ENCODE results near the gene DEDD. TPM values are rescaled to one million over a fixed set of nuclear protein-coding genes. Genes with fewer than 3 reads are reported as not detected.

The DEDD gene
- total RNA-seq, 2 experiments from 2014 or later, result 21.1 to 41.9 TPM

DNA sequence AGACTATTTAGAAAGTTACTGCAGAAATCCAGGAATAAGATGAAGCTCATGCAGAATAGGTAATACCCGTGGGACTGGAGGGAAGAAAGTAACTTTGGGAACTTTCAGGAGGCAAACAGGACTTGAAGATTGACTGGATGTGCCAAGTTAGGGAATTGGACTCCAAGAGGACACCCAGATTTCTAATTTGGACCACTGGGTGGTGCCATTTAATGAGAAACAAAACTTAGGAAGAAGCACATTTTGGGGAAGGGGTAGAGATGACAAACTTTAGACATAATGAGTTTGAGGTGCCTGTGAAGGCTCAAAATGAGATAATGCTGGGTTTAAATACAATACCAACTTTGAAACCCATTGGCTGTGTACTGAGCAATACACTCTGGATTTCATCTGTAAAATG is 48.2 kb upstream of the DEDD start:
- Histone ChIP-seq H2AFZ (ENCODE audit: low read length) (no peak overlapping the region), H3K79me2 (ENCODE audit: insufficient read depth, low read depth, low read length) (peaks cover 9% of the 10 kb centered on the region; the same call in 1 of the 2 replicates), H3K4me2 (ENCODE audit: low read length) (no peak overlapping the region), H3K27ac (ENCODE audit: low read depth, low read length, poor library complexity, severe bottlenecking) (no peak overlapping the region), H3K4me1 (ENCODE audit: insufficient read depth, low read length, poor library complexity, severe bottlenecking) (peaks cover 58% of the 10 kb centered on the region), H3K4me3 (ENCODE audit: low read depth, low read length, poor library complexity, severe bottlenecking) (no peak overlapping the region), H3K9me3 (ENCODE audit: low read length) (no peaks in the 10 kb centered on the region), H3K9me2 (ENCODE audit: insufficient read depth, low read length) (no peaks in the 10 kb centered on the region), H3K36me3 (ENCODE audit: insufficient read depth, low read length) (peaks cover 1% of the 10 kb centered on the region; the same call in 1 of the 2 replicates), H4K20me1 (ENCODE audit: insufficient read depth, low read length) (no peaks in the 10 kb centered on the region)
- POLR2A ChIA-PET, result interaction anchor here (2.1 to 2.7 kb wide), 2 partner anchors 15 to 45 kb away, joined by 7 read pairs; partner anchors contain the start of genes PPOX and TOMM40L
- intact Hi-C loops (cut with micrococcal nuclease; ENCODE audit: unreplicated experiment), result no loop called here
- CTCF ChIA-PET (ENCODE audit: unreplicated experiment), result interaction anchor here (1.0 kb wide), 1 partner anchor 15 kb away, joined by 3 read pairs; the partner anchor contains the start of gene PPOX
- TF ChIP-seq CTCF (conservative IDR thresholded peaks at IDR 0.05; ENCODE audit: low read length) (peak; percentile 79), EZH2phosphoT487 (IDR thresholded peaks at IDR 0.05; ENCODE audit: borderline replicate concordance, low read depth, low read length) (no peak)
- DNase-seq (ENCODE audit: low spot score), result peak; percentile 41
- no TSS peak for BruUV-seq (replicated peaks)

GRCh38 chr1:161179698-161180097 is 47.2 kb upstream of the DEDD start:
- BruUV-seq (replicated peaks), result no TSS peak
- Histone ChIP-seq H3K9me3 (ENCODE audit: low read length) (no peaks in the 10 kb centered on the region), H4K20me1 (ENCODE audit: insufficient read depth, low read length) (no peaks in the 10 kb centered on the region), H3K36me3 (ENCODE audit: insufficient read depth, low read length) (peaks cover 11% of the 10 kb centered on the region), H3K27ac (ENCODE audit: low read depth, low read length, poor library complexity, severe bottlenecking) (no peak overlapping the region), H3K79me2 (ENCODE audit: insufficient read depth, low read depth, low read length) (peaks cover 9% of the 10 kb centered on the region; the same call in 1 of the 2 replicates), H3K4me2 (ENCODE audit: low read length) (no peak overlapping the region), H2AFZ (ENCODE audit: low read length) (no peak overlapping the region), H3K4me1 (ENCODE audit: insufficient read depth, low read length, poor library complexity, severe bottlenecking) (peaks cover 57% of the 10 kb centered on the region), H3K4me3 (ENCODE audit: low read depth, low read length, poor library complexity, severe bottlenecking) (no peak overlapping the region), H3K9me2 (ENCODE audit: insufficient read depth, low read length) (no peaks in the 10 kb centered on the region)
- POLR2A ChIA-PET, result interaction anchor here (0.7 kb wide), 1 partner anchor 44 kb away, joined by 4 read pairs; no protein-coding TSS in a partner anchor
- no peak for TF ChIP-seq CTCF (conservative IDR thresholded peaks at IDR 0.05; ENCODE audit: low read length)
- TF ChIP-seq EZH2phosphoT487 (IDR thresholded peaks at IDR 0.05; ENCODE audit: borderline replicate concordance, low read depth, low read length), result no peak
- CTCF ChIA-PET (ENCODE audit: unreplicated experiment), result no interaction called here
- no peak for DNase-seq (ENCODE audit: low spot score)
- intact Hi-C loops (cut with micrococcal nuclease; ENCODE audit: unreplicated experiment), result no loop called here

DNA sequence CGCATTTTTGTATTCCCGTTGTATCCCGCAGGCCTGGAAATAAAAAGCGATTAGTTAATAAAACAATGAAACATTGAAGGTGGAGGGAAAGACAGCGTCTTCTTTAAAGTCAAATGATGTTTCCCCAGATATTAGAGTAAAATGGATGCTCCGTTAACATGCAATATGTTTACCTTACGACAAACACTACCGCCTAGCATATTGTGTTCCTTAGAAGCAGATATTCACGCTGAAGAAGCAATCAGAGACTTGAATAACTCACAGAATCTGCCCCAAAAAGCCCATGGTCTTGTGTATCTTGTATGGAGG is 45.4 kb upstream of the DEDD start:
- no peaks in the 10 kb centered on the region for H4K20me1 ChIP-seq (ENCODE audit: insufficient read depth, low read length)
- H3K9me2 ChIP-seq (ENCODE audit: insufficient read depth, low read length), result no peaks in the 10 kb centered on the region
- H3K27ac ChIP-seq (ENCODE audit: low read depth, low read length, poor library complexity, severe bottlenecking), result peak overlapping the region; percentile 60
- intact Hi-C loops (cut with micrococcal nuclease; ENCODE audit: unreplicated experiment), result loop anchor here (1.0 kb wide), 2 partner anchors 12 to 47 kb away; partner anchors contain the start of gene PPOX
- TF ChIP-seq CTCF (conservative IDR thresholded peaks at IDR 0.05; ENCODE audit: low read length) (no peak; the same call in 1 of the 2 replicates), EZH2phosphoT487 (IDR thresholded peaks at IDR 0.05; ENCODE audit: borderline replicate concordance, low read depth, low read length) (no peak)
- H3K4me2 ChIP-seq (ENCODE audit: low read length), result peak overlapping the region; percentile 99
- ChIA-PET CTCF (ENCODE audit: unreplicated experiment) (no interaction called here), POLR2A (interaction anchor here (0.6 to 3.1 kb wide), 5 partner anchors 8 to 48 kb away, joined by 3 to 23 read pairs (median 5); partner anchors contain the start of genes NDUFS2, PPOX and TOMM40L)
- H3K79me2 ChIP-seq (ENCODE audit: insufficient read depth, low read depth, low read length), result peaks cover 9% of the 10 kb centered on the region; the same call in 1 of the 2 replicates
- no peak for DNase-seq (ENCODE audit: low spot score)
- H2AFZ ChIP-seq (ENCODE audit: low read length), result peak overlapping the region; percentile 51; the same call in 1 of the 2 replicates
- H3K4me3 ChIP-seq (ENCODE audit: low read depth, low read length, poor library complexity, severe bottlenecking), result peak overlapping the region; percentile 86
- BruUV-seq (replicated peaks), result TSS peak; percentile 91
- H3K4me1 ChIP-seq (ENCODE audit: insufficient read depth, low read length, poor library complexity, severe bottlenecking), result peaks cover 39% of the 10 kb centered on the region
- peaks cover 26% of the 10 kb centered on the region for H3K36me3 ChIP-seq (ENCODE audit: insufficient read depth, low read length)
- H3K9me3 ChIP-seq (ENCODE audit: low read length), result no peaks in the 10 kb centered on the region
